22Rv1 (cell line): ENCODE results near the gene SLC25A14.

Source experiments
- ZFX ChIP-seq: fragments of 450-650 bp; IDR thresholded peaks from 2 replicates; pipeline ENCODE4 v1.6.1; 2017; ENCODE audit warnings: antibody characterized with exemption, borderline replicate concordance
- TF ChIP-seq, protein P1 (sequence below): fragments of 450-650 bp; IDR thresholded peaks from 2 replicates; pipeline ENCODE4 v1.5.1; 2017; ENCODE audit warnings: mild to moderate bottlenecking

DNA sequence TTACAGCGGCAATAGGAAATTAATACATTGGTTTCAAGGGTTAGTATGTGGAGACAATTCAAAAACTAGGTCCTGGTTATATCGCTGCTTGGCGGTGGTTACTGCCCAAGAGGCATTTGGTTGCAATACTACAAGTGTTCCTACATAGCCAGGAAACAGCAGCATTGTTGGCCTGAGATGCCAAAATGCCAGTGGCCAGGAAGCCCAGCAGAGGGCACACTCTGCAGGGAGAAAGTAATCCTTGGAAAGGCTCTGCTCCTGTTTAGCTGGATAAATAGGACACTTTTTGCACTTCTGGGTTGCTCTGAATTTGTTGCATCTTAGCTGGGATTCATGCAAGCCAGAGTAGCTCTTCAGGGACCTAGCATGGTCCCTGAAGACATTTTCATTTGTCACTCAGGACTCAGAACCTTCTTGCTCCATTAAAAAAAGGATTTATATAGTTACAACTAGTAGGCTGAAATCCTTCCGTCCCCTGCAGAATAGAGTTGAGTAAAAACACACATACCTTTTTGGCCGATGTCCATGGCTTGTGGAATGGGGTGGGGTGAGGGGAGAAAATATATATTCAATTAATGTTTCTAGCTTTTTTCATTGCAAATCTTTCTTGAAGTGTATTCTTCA lies 53.8 kb downstream of the SLC25A14 start:
- TF ChIP-seq, protein P1, sequence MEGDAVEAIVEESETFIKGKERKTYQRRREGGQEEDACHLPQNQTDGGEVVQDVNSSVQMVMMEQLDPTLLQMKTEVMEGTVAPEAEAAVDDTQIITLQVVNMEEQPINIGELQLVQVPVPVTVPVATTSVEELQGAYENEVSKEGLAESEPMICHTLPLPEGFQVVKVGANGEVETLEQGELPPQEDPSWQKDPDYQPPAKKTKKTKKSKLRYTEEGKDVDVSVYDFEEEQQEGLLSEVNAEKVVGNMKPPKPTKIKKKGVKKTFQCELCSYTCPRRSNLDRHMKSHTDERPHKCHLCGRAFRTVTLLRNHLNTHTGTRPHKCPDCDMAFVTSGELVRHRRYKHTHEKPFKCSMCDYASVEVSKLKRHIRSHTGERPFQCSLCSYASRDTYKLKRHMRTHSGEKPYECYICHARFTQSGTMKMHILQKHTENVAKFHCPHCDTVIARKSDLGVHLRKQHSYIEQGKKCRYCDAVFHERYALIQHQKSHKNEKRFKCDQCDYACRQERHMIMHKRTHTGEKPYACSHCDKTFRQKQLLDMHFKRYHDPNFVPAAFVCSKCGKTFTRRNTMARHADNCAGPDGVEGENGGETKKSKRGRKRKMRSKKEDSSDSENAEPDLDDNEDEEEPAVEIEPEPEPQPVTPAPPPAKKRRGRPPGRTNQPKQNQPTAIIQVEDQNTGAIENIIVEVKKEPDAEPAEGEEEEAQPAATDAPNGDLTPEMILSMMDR, result peak; percentile 78
- TF ChIP-seq ZFX, result no peak
